K562 (cell line): ENCODE results near the gene CLIC2. TPM values are rescaled to one million over a fixed set of nuclear protein-coding genes. Genes with fewer than 3 reads are reported as not detected.

Experiments used
- ASH1L ChIP-seq: fragments of 450-650 bp; IDR thresholded peaks from 2 replicates; pipeline ENCODE4 v1.6.1; 2018; ENCODE audit warnings: borderline replicate concordance, mild to moderate bottlenecking, low read depth; ENCODE audit not compliant: partially characterized antibody
- ATF1 ChIP-seq, 2 experiments: fragments of 450-650 bp in 1 of 2; IDR thresholded peaks; 2 replicates each; pipeline ENCODE4 v1.6.1; 2016; ENCODE audit warnings: missing compliant biosample characterization in 1 of 2, missing genetic modification characterization in 1 of 2
- KAT2B ChIP-seq: IDR thresholded peaks from one replicate; pipeline ENCODE4 v1.6.1; 2012; ENCODE audit warnings: low read depth, mild to moderate bottlenecking, control low read depth, inconsistent platforms, low read length, moderate library complexity
- NFRKB ChIP-seq: fragments of 450-650 bp; IDR thresholded peaks from 2 replicates; pipeline ENCODE4 v1.6.1; 2016; ENCODE audit warnings: low read depth
- POLR2AphosphoS5 ChIP-seq: IDR thresholded peaks from 2 replicates; pipeline ENCODE4 v1.6.1; 2011; ENCODE audit warnings: mild to moderate bottlenecking, low read depth, low read length, moderate library complexity; ENCODE audit not compliant: control insufficient read depth, insufficient read depth
- RFX7 ChIP-seq: fragments of 250-450 bp; sonication (Bioruptor Pico); IDR thresholded peaks from 2 replicates; pipeline ENCODE4 v1.5.1; 2021; ENCODE audit warnings: mild to moderate bottlenecking
- ZNF23 ChIP-seq: fragments of 250-450 bp; sonication (Bioruptor Pico); IDR thresholded peaks from 2 replicates; pipeline ENCODE4 v1.4.0; 2020; ENCODE audit warnings: mild to moderate bottlenecking
- polyA plus RNA-seq, 8 experiments: library from polyadenylated mRNA; depleted of rRNA in 4 of 8; stranded (reverse) in 5 of 8; unstranded in 3 of 8; fragments of >200 nt; fragmentation: Nextera tagmentation in 2 of 8; fragmentation: Illumina TruSeq in 1 of 8; extraction: Ambion mirVana in 2 of 8; extraction: Trizol in 1 of 8; gene quantifications; 2 replicates each; pipeline versions ENCODE4 v1.2.1 to v1.2.3, GENCODE V29; 2011 to 2014; ENCODE audit warnings: inconsistent platforms in 1 of 8, missing spikeins in 1 of 8
- total RNA-seq, 7 experiments: library from RNA; depleted of rRNA in 6 of 7; stranded (reverse); fragments of >200 nt in 6 of 7; fragmentation: Illumina TruSeq in 2 of 7; extraction: Trizol in 2 of 7; gene quantifications; 2 replicates each; pipeline versions ENCODE4 v1.2.1 to v1.2.3, GENCODE V29; 2011 to 2021; ENCODE audit warnings: low replicate concordance in 1 of 7
- TF ChIP-seq, protein P1 (sequence below), 2 experiments: IDR thresholded peaks in 1 of 2; conservative IDR thresholded peaks in 1 of 2; 2 replicates each; pipeline ENCODE4 v1.6.1; 2016; ENCODE audit warnings: low read depth in 2 of 2, mild to moderate bottlenecking in 1 of 2, missing compliant biosample characterization in 1 of 2, missing genetic modification characterization in 1 of 2, moderate library complexity in 1 of 2
- TF ChIP-seq, protein P2 (sequence below): fragments of 450-650 bp; IDR thresholded peaks from 2 replicates; pipeline ENCODE4 v1.6.1; 2016; ENCODE audit warnings: missing biosample characterization, missing genetic modification characterization
- TF ChIP-seq, protein P3 (sequence below): fragments of 450-650 bp; formaldehyde crosslinking; conservative IDR thresholded peaks from 2 replicates; pipeline ENCODE4 v1.4.0; 2022; ENCODE audit warnings: mild to moderate bottlenecking, missing genetic modification characterization
- TF ChIP-seq, protein P4 (sequence below): fragments of 250-450 bp; sonication (Bioruptor Pico); IDR thresholded peaks from 2 replicates; pipeline ENCODE4 v1.8.0; 2022; ENCODE audit warnings: inconsistent platforms
- TF ChIP-seq, protein P5 (sequence below): fragments of 450-650 bp; formaldehyde crosslinking; IDR thresholded peaks from 2 replicates; pipeline ENCODE4 v1.4.0; 2020; ENCODE audit warnings: mild to moderate bottlenecking, moderate library complexity

Gene CLIC2
- total and polyA plus RNA-seq, 9 of the 15 experiments (the other 6 are each of a cell fraction or from before 2014, with no cell fraction given): 37.0 to 83.7 (median 74.7) TPM

DNA sequence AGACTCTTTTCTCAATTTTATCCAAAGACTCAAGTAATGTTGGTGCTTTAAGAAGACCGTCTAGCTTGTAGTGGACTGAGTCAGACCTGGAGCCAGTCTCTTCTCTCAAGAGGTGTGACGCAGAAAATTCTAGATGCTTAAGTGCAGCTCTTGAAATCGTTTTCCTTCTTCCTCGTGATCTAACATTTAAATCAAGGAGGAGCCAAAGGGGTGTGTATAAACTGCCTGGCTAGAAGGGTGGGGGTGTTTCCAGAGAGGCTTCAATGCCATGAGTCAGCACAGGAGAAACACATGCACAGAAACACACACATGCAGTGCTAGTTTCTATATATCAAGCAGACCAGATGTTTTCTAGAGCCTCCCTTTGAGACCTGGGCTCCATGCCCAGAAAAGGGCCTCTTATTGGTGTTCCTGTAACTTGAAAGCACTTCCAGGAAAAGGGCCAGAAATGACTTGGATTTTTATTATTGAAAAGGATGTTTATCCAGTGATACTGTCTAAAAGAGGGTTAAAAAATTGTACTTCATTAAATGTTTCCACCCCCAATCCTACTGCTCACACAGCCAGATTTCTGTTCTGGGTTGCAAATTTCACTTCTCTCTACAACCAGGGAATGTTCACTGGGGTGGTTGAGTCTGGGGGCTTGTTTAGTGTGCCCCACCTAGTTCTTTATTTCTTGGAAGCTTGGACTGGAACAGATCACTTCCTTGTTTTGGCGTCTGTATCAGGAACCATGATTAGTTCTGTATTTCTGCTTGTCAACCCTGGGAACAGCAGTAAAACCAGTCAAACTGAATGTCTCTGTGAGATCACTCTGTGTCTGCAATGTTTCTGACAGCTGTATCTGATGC, at the start of gene CLIC2 (continued):
- TF ChIP-seq, protein P1, sequence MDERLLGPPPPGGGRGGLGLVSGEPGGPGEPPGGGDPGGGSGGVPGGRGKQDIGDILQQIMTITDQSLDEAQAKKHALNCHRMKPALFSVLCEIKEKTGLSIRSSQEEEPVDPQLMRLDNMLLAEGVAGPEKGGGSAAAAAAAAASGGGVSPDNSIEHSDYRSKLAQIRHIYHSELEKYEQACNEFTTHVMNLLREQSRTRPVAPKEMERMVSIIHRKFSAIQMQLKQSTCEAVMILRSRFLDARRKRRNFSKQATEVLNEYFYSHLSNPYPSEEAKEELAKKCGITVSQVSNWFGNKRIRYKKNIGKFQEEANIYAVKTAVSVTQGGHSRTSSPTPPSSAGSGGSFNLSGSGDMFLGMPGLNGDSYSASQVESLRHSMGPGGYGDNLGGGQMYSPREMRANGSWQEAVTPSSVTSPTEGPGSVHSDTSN (CRISPR knock-in tag; IDR thresholded peaks at IDR 0.05; ENCODE audit: low read depth): no peak
- TF ChIP-seq, protein P1 (tag; conservative IDR thresholded peaks at IDR 0.05; ENCODE audit: low read depth): 0 out of 2 replicates have a peak, but pooled peaks have one; percentile 14
- TF ChIP-seq NFRKB (no peak), RFX7 (CRISPR knock-in tag) (no peak), ATF1 (CRISPR knock-in tag; IDR thresholded peaks at IDR 0.05) (no peak), ATF1 (tag; IDR thresholded peaks at IDR 0.05) (peak; percentile 69), POLR2AphosphoS5 (peak; percentile 45; the same call in 1 of the 2 replicates), ZNF23 (CRISPR knock-in tag) (no peak), KAT2B (no peak), ASH1L (no peak)
- TF ChIP-seq, protein P2, sequence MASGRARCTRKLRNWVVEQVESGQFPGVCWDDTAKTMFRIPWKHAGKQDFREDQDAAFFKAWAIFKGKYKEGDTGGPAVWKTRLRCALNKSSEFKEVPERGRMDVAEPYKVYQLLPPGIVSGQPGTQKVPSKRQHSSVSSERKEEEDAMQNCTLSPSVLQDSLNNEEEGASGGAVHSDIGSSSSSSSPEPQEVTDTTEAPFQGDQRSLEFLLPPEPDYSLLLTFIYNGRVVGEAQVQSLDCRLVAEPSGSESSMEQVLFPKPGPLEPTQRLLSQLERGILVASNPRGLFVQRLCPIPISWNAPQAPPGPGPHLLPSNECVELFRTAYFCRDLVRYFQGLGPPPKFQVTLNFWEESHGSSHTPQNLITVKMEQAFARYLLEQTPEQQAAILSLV (tag): no peak
- TF ChIP-seq, protein P3, sequence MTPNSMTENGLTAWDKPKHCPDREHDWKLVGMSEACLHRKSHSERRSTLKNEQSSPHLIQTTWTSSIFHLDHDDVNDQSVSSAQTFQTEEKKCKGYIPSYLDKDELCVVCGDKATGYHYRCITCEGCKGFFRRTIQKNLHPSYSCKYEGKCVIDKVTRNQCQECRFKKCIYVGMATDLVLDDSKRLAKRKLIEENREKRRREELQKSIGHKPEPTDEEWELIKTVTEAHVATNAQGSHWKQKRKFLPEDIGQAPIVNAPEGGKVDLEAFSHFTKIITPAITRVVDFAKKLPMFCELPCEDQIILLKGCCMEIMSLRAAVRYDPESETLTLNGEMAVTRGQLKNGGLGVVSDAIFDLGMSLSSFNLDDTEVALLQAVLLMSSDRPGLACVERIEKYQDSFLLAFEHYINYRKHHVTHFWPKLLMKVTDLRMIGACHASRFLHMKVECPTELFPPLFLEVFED (CRISPR knock-in tag): no peak
- TF ChIP-seq, protein P4, sequence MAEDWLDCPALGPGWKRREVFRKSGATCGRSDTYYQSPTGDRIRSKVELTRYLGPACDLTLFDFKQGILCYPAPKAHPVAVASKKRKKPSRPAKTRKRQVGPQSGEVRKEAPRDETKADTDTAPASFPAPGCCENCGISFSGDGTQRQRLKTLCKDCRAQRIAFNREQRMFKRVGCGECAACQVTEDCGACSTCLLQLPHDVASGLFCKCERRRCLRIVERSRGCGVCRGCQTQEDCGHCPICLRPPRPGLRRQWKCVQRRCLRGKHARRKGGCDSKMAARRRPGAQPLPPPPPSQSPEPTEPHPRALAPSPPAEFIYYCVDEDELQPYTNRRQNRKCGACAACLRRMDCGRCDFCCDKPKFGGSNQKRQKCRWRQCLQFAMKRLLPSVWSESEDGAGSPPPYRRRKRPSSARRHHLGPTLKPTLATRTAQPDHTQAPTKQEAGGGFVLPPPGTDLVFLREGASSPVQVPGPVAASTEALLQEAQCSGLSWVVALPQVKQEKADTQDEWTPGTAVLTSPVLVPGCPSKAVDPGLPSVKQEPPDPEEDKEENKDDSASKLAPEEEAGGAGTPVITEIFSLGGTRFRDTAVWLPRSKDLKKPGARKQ (CRISPR knock-in tag): no peak
- TF ChIP-seq, protein P5, sequence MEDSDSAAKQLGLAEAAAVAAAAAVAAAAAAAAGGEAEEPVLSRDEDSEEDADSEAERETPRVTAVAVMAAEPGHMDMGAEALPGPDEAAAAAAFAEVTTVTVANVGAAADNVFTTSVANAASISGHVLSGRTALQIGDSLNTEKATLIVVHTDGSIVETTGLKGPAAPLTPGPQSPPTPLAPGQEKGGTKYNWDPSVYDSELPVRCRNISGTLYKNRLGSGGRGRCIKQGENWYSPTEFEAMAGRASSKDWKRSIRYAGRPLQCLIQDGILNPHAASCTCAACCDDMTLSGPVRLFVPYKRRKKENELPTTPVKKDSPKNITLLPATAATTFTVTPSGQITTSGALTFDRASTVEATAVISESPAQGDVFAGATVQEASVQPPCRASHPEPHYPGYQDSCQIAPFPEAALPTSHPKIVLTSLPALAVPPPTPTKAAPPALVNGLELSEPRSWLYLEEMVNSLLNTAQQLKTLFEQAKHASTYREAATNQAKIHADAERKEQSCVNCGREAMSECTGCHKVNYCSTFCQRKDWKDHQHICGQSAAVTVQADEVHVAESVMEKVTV (CRISPR knock-in tag): no peak
